ENCODE measurements around the gene SMS.

Gene SMS

DNA sequence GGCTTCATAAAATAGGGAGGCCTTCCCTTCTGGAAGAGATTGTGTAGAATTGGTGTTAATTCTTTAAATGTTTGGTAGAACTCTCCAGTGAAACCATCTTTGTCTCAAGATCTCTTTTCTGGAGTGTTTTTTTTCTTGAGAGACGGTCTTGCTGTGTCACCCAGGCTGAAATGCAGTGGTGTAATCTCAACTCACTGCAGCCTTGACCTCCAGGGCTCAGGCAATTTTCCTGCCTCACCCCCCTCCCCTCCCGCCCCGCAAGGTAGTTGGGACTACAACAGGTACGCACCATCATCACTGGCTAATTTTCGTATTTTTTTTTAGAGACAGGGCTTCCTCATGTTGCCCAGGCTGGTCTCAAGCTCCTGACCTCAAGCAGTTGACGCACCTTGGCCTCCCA is 12.1 kb downstream of the SMS start:
- DNase-seq (ENCODE audit: low read depth): no peak

DNA sequence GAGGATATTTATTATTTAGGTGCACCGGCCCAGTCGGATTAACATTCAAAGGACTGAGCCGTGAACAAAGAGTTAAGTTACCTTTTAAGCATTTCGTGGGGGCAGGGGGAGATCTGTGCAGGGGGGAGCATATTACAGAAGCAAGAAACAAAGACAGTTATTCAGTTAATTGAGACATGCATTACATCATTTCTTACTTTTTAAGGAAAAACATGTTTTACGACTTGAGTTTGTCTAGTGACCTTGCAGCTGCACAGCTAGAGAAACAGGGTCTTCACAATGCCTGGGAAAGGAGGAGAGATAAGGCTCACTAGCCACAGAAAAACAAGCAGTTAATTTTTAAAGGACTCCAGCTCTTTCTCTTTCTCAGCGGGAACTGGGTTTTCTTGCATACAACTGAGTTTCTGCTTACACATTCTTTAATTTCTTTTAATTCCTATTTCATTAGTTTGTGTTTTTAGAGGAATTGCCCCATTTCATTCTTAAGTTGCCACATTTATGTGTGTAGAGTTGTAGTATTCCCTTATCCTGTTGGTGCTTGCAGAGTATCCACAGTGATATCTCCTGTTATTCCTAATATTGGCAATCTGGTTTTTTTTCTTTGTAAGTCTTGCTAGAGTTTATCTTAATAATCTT is 12.8 kb downstream of the SMS start:
- peak; percentile 42 for DNase-seq (ENCODE audit: low read depth)

DNA sequence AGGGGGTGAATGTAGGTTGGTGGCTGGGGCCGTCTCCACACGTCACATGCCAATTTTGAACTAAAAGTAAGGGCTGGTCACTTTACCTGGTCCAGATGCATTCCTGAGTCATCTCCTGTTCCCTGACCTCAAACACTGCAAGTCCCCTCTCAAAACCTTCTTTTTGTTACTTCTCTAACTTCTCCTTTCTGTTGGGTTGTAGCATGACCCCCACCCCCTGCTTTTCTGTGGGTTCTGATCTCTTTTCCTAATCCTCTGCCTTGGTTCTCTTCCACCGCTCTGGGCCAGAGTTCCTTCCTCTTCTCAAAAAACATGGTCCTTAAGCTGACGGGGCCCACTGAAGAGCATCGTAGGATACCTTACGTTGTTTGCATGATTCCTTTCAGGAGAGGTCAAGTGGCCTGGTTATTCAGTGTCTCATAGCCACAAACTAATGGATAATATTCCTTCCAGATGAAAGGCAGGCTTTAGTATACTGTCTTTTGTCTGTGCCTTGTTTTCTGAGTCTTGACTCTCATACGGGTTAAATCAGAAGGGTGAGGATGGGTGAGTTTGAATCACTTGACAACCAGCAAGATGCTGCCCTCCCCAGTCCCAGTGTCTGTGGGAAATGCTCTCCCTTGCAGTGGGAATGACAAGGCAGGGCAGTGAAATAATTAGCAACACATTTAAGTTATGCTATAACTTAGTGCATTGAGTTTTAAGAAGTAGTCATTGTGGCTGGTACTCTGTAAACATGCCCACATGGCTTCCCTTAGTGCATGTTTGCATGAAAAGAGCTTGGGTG is 15.1 kb downstream of the SMS start:
- DNase-seq (ENCODE audit: low read depth): no peak

DNA sequence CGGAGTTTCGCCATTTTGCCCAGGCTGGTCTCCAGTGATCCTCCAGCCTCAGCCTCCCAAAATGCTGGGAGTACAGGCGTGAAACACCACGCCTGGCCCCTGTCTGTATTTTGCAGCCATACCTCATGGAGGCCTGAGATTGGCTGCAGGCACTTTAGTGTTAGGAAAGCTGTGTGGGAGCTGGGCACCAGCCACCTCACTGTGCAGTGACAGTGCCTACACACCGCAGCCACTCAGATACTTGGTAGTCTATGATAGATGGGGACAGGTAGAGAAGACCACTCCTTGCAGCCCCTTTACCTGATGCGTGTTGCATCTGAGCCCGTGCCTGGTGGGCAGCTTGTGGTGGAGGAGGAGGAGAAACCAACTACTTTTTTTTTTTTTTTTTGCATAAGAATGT is 16.3 kb downstream of the SMS start:
- DNase-seq (ENCODE audit: low read depth): no peak

DNA sequence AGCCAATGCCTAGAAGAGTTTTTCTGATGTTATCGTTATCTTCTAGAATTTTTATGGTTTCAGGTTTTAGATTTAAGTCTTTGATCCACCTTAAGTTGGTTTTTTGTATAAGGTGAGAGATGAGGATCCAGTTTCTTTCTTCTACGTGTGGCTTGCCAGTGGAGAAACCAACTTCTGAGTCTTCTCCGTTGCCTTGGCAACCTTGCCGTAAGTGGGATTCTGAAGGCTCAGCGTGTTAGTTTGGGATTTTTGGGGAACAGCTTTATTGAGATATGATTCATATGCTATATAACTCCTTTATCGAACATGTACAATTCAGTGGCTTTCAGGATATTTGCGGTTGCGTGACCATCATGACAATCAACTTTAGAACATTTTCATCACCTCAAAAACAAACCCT is 17.7 kb downstream of the SMS start:
- DNase-seq (ENCODE audit: low read depth): no peak

DNA sequence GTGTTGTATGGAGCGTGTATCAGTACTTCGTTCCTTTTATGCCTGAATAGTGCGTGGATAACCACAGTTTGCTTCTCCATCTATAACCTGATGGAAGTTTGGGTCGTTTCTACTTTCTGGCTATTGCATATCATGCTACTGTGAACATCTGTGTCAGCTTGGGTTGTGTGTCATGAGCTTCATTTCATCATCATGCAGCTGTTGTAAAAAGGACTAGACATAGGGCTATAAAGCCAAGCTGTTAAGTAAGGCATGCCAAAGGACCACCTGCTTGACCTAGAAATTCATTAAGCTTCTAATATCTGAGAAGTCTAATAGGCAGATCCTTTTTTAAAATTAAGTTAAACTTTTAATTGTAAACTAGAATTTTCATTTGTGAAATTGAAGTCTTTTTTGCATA is 18.4 kb downstream of the SMS start:
- no peak for DNase-seq (ENCODE audit: low read depth)

DNA sequence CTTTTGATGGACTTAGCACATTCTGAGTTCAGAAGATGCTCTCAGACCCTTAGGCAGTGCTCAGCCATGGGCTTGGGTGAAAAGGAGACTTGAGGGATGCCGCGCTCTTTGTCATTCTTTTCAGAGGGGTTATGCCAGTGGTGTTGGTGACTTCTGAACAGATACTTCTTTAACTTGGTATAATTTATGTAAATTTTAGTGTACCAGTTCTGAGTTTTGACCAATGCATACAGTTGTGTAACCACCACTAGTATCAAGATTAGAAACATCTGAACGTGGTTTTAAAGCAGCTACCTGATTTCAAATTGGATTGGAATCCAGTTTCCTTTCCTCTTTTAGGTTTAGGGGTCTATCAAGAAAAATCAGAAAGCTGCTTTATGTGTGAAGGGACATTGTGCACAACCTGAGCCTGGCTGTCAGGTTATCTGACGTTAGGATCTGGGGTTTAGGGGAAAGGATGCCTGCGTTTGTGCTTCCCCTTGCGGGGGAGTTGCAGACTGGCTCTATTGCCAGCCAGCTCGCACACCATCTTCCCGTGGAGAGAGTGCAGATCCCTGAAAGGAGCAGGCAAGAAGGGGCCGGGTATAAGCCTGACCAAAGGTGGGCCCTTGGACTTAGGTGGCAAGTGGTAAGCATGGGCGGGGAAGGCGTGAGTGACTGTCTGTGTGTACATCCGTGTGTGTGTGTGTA is 19.0 kb downstream of the SMS start:
- no peak for DNase-seq (ENCODE audit: low read depth)

DNA sequence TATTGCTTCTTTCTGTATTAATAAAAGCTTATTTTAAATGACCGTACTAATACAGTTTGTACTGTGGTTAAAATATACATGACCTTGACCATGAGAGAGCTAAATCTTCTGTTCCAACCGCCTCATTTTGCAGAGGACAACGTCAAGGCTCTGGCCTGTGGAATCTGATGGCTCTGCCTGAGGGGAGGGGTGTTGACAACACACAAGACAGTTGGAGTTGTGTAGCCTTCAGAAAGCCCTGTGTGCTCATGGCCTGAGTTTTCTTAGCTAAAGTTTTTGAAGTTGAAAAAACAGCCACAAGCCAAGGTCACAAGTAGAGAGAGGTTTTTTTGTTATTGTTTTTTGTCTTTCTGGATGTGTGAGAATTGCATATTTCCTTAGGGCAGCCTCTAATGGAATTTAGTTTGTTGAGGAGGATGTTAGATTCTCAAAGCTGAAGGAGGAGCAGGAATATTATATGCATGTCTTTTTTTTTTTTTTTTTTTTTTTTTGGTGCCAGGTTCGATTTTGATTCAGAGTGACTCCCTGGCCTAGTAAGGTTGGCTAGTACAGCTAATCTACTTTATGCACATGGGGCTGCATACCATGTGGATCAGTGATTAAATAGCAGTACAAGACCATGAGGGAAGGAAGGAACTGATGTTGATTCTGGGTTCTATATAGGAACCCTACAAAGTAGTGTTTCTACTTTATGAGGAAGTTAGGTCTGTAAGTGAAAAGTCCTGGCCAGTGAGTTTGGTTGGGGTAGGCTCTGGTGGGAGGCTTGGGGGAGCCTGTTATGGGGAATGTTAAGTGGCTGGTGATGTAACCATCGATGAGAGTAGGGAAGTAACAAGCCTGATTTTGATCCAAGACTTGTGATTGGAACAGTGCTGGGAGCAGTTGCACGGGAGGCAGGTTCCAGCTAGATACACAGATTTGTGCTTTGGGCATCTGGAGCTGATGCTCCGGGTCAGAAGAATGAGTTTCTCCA is 20.3 kb downstream of the SMS start:
- DNase-seq (ENCODE audit: low read depth): no peak

DNA sequence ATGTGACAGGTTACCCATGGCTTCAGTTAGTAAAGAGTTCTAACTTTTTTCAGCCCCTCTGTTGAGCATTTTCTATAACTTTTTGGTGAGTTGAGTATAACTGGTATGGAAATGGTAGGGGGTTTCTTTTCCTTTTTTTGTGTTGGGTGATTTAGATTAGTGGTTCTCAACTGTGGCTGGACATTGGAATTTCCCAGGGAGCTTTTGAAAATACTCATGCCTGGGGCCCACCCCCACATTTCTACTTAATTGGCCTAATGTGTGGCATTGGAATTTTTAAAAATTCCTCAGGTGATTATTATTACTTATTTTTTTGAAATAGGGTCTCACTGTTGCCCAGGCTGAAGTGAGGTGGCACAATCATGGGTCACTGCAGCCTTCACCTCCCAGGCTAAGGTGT is 21.9 kb downstream of the SMS start:
- no peak for DNase-seq (ENCODE audit: low read depth)

DNA sequence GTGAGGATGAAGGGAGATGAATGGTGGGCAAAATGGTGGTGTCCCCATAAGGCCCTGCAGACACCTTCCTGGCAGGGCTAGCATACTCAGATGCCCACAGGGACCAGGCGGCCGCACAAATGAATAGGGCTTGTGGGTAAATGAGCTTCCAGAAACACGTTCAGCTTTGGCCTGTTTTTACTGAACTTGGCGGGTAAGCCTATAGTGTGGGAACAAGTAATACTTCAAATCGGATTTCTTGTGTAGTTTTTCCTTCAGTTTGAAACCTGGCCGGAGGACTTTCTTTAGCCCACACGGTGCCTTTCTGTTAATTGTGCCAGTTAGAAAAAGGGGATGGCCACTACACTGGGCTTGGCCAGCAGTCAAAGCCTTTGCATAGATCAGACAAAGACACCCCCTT is 22.8 kb downstream of the SMS start:
- no peak for DNase-seq (ENCODE audit: low read depth)

DNA sequence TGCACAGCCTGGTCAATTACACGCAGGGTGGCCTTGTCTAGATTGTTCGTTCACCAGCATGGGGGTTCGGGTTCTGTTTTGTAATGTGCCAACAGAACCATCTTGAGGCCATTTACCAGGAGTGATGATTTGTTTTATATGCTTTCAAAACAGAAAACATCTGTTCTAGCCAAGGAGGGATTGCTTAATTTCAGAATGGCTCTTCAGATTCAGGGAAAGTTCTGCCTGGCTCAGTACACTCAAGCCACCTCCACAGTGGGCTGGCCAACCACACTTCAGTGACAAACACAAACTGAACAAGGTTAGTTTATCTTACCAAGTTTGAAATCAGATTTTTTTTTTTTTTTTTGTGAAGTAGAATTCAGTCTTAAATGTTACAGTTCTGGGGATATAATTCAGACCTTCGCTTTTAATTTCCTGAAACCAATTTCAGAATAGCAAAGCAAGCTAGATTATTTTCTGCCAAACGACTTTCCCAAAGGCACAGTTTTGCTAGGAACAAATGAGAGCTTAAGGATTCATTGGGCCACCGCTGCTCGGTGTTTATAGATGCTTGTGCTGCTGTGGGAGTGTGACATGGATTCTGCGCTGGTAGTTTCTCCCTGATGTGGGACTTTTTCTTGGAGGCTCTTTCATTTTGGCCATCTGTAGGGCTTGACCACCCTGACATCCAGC is 23.4 kb downstream of the SMS start:
- peak; percentile 58 for DNase-seq (ENCODE audit: low read depth)

DNA sequence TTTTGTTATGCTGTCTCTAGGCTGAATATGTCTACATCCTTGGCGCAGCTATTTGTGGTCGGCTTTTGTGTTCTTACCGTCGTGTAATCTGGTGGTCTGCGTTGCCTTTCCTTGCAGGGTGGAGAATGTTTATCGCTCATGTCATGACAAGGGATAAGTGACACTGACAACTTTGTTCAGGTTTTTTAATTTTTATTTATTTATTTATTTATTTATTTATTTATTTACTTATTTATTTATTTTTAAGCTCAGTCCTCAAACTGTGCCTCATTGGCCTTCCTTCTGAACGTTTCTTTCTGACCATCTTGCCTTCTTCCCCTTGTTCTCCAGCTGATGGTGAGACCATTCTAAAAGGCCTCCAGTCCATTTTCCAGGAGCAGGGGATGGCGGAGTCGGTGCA is 26.4 kb downstream of the SMS start:
- DNase-seq (ENCODE audit: low read depth): no peak

DNA sequence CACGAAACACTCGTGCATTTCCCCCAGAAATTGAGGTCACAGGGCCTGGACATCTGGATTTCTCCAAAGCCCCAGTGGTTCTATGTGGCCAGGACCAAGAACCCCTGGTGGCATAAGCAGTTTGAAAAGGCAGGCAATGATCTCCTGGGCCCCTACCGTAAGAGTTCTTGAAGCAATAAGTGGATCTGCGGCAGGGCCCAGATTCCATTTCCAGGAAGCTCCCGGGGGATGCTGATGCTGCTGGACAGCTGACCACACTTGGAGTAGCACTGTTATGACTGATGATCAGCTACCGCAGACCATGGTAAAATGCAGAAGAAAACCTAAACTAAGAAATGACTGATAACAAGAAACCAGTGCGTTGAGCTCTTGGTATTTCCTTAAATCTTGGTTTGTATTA is 27.8 kb downstream of the SMS start:
- peak; percentile 38 for DNase-seq (ENCODE audit: low read depth)

DNA sequence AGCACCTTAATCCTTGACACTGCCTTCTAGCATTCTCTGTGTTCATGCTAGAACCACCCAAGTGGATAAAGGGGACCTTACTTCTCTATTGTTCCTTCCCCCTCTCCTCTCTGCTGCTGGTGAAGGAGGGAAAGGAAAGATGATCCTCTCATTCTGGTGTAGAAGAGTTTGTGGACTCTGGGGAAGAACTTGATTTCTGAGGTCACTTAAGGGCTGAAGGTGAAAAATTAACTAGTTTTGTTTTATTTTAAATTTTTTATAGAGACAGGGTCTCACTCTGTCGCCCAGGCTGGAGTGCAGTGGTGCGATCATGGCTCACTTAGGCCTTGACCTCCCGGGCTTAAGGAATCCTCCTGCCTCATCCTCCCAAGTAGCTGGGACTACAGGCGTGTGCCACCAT is 29.8 kb downstream of the SMS start:
- no peak for DNase-seq (ENCODE audit: low read depth)

DNA sequence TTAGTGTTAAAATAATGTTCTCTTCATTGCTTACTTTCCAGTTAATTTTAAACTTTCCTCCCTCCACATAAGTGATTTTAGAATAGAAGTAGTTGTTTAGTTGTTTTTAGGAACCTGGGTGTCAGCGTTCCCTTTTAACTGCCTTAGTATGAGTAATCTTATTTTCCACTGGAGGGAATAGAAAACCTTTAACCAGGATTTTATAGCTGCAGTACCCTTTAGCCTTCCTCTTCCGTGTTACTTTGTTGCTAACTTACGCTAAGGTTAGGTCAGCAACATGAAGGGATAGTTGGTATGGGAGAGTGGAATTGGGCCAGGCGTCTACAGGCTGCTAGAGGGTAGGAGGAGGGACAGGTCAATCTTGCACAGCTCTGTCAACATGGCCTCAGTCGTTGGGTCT is 31.5 kb downstream of the SMS start:
- DNase-seq (ENCODE audit: low read depth): no peak

DNA sequence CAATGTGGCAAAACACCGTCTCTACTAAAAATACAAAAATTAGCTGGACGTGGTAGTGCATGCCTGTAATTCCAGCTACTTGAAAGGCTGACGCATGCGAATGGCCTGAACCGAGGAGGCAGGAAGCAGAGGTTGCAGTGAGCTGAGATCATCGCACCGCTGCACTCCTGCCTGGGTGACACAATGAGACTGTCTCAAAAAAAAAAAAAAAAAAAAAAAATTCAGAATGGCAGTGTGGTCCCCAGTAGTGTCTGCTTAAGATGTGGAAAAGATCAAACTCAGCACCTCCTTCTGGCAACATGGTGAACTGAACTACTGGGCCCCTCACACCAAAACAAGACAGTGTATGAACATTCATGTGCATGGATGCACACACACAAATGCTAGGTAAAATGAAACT is 32.2 kb downstream of the SMS start:
- peak; percentile 83 for DNase-seq (ENCODE audit: low read depth)

DNA sequence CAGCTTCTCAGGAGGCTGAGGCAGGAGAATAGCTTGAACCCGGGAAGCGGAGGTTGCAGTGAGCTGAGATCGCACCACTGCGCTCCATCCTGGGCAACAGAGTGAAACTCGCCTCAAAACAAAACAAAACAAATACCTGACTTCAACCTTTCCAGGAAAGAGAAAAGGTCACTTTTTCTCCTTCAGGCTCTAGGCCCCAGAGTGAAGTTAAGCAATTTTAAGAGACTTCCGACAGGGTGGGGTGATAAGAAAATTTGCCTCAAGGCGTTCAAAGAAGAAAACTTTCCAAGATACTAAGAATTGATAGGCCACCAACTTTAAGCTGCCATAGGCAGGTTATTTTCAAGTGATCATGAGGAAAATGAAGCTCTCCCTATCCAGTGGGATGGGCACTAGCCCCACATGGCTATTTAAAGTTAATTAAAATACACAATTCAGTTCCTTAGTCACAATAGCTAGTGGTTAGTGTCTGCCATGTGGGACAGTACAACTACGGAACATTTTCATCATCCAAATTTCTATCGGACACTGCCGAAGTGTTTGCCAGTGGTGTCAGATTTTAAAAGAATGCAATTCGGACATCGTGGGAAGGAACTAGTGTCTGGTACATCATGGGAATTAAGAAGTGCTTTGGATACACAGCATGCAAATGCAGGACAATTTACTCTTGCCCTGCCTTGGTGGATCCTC is 33.0 kb downstream of the SMS start:
- no peak for DNase-seq (ENCODE audit: low read depth)

DNA sequence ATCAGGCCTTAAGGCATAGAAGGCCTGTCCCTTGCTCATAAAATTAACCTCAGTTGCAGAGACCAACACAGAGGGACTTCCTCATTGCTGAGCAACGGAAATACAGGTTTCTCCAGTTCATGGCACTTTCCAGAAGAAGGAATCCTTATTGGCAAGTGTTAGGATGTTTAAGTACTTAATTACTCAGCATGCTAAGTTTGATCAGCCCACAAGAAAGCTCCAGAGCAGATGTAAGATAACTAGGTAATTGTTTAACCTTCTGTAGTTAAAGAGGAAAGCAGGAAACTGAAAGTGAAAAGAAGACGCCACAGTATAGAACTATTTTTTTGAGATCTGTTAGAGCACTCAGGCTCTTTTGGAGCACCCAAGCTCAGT is 33.5 kb downstream of the SMS start:
- DNase-seq (ENCODE audit: low read depth): peak; percentile 9

DNA sequence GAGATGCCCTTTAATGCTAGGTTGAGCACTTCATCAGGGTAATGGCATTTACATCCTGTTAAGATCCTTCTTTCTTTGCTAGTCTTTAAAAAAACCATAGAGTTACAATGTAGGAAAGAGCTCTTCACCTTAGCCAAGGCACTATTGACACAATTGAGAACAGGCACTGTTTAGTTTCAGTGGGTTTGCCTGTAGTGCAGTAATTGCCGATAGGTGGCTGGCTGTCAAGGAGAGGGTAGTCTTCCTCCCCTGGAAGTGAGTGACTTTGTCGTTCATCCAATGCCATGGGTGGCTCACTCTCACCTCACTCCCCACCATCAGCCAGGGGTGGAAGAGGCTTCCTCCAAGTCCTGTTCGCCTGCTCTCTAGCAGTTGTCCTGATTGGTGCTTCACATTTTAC is 34.7 kb downstream of the SMS start:
- no peak for DNase-seq (ENCODE audit: low read depth)

DNA sequence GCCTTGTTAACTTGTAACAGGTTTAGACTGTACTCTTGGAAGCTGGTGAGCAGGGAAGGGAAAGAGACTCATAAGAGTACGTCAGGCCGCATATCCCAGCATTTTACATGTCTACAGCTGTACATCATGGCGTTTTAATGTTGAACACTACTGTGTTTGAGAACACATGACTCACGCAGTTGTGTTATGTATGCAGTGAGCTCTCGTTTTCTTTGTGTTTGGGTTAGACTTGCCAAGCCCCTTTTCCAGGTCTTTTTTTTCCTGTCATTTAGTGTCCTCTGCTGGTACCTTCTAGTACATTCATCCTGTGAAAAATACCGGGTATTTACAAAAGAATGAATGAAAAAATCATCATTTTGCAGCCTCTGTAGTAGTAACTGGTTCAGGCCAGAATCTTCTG is 35.3 kb downstream of the SMS start:
- peak; percentile 76 for DNase-seq (ENCODE audit: low read depth)

DNA sequence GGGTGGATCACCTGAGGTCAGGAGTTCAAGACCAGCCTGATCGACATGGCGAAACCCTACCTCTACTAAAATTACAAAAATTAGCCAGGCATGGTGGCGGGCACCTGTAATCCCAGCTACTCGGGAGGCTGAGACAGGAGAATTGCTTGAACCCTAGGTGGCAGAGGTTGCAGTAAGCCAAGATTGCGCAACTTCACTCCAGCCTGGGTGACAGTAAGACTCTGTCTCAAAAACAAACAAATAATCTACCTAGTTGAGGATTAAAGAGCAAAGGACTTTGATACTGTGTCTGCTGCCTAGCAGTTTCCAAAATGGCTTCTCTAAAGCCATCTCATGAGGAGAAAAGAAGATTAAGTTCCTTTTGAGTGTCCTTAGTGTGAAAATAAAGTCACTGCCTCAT is 37.8 kb downstream of the SMS start:
- DNase-seq (ENCODE audit: low read depth): no peak

Measured in amniotic epithelial cell (primary cell).